HG03469 (cell line): Measurements from ENCODE around the gene RYR2.

Experiments used
- ATAC-seq: cut with Tn5 transposase; IDR thresholded peaks from one replicate; pipeline ENCODE4 v1.9.1; 2021; ENCODE audit warnings: mild to moderate bottlenecking, moderate library complexity, moderate number of reproducible peaks; ENCODE audit not compliant: unreplicated experiment

Gene RYR2

GRCh38 chr1:237187842-237188241 lies 145.9 kb downstream of the RYR2 start:
- no peak for ATAC-seq

GRCh38 chr1:237191403-237191802 lies 149.4 kb downstream of the RYR2 start:
- ATAC-seq, result no peak

- ATAC-seq, result no peak
Measured at GRCh38 chr1:237197470-237198425, 155.8 kb downstream of the RYR2 start.

GRCh38 chr1:237199026-237199425 lies 157.0 kb downstream of the RYR2 start:
- no peak for ATAC-seq

- no peak for ATAC-seq
Measured at GRCh38 chr1:237201155-237201554, 159.2 kb downstream of the RYR2 start.

- no peak for ATAC-seq
Measured at GRCh38 chr1:237204841-237205240, 162.9 kb downstream of the RYR2 start.

- ATAC-seq, result no peak
Measured at GRCh38 chr1:237205400-237206064, 163.5 kb downstream of the RYR2 start.

GRCh38 chr1:237206065-237206414 lies 164.1 kb downstream of the RYR2 start:
- ATAC-seq, result no peak

GRCh38 chr1:237211031-237211430 lies 169.0 kb downstream of the RYR2 start:
- no peak for ATAC-seq

- no peak for ATAC-seq
Measured at GRCh38 chr1:237211540-237211939, 169.6 kb downstream of the RYR2 start.

- no peak for ATAC-seq
Measured at GRCh38 chr1:237219751-237220642, 178.0 kb downstream of the RYR2 start.

GRCh38 chr1:237223419-237223818 lies 181.4 kb downstream of the RYR2 start:
- no peak for ATAC-seq

- no peak for ATAC-seq
Measured at GRCh38 chr1:237226177-237226944, 184.4 kb downstream of the RYR2 start.

GRCh38 chr1:237227476-237227875 lies 185.5 kb downstream of the RYR2 start:
- no peak for ATAC-seq

GRCh38 chr1:237228421-237228820 lies 186.4 kb downstream of the RYR2 start:
- ATAC-seq, result no peak

- ATAC-seq, result no peak
Measured at GRCh38 chr1:237229333-237229732, 187.3 kb downstream of the RYR2 start.

- no peak for ATAC-seq
Measured at GRCh38 chr1:237232501-237232900, 190.5 kb downstream of the RYR2 start.

- ATAC-seq, result no peak
Measured at GRCh38 chr1:237235091-237235490, 193.1 kb downstream of the RYR2 start.

- no peak for ATAC-seq
Measured at GRCh38 chr1:237237721-237238120, 195.7 kb downstream of the RYR2 start.

GRCh38 chr1:237239248-237239647 lies 197.3 kb downstream of the RYR2 start:
- ATAC-seq, result no peak
